HG02885 (cell line): Measurements from ENCODE around the gene ABTB1.
"Not testable (repeated sequence)": the region's sequence is repeated elsewhere in the genome, so short reads cannot be mapped to it uniquely, and the experiment has no call there.

Source experiments
- ATAC-seq: cut with Tn5 transposase; IDR thresholded peaks from one replicate; pipeline ENCODE4 v1.9.1; 2021; ENCODE audit warnings: mild to moderate bottlenecking; ENCODE audit not compliant: unreplicated experiment, poor library complexity

ABTB1 gene

DNA sequence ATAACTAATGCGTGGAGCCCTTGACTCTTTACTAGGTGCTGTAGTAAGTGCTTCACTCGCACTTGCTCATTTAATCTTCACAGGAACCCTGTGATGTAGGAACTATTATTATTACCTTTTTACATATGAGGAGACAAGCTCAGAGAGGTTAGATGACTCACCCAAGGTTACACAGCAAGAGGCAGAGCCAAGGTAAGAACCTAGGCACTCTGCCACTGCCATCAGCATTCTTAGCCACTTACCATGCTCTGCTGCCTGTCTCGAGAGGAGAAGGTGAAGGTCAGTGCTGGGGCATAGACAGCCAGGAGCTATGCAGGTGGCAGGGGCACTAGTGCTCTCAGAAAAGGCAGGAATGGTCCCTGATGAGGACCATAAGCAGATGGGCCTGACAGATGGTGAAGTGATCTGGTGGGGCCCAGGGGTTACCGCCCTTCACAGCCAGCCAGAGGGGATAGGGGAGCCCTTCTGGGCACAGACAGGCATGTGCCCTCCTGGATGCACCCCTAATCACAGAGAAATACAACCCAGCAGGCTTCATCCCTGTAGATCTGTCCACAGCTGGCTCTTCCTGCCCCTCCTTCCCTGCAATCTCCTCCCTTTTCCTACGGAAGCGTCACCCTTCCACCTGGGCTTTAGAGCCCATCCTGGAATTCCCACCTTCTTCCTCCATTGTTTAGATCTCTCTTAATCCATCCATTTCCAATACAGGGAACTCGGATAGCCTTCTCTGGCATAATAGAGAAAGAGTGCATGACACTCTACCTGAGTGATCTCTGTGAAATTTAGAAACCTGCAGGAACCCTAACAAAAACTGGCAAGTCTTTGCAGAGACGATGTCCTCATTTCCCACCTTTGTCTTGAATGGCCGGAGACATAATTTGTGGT, 26.9 kb downstream of the ABTB1 start:
- no peak for ATAC-seq

DNA sequence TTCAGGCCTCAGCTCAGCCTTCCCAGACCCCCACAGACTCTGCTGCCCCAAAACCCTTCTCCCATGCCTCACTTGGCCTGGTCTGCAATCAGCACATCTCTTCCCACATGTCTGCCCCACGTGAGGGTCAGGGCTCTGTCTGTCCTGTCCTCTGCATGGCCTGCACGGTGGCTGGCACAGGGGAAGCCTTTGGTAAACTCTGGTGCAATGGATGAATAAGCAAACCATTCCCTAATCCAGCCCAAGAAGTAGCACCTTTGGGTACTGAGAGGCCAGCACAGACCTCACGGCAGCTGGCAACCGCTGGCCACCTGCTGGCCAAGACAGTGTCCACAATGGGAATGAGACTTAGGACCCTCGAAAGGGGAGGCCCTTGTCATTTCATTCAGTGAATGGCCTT, 27.7 kb downstream of the ABTB1 start:
- ATAC-seq: no peak

DNA sequence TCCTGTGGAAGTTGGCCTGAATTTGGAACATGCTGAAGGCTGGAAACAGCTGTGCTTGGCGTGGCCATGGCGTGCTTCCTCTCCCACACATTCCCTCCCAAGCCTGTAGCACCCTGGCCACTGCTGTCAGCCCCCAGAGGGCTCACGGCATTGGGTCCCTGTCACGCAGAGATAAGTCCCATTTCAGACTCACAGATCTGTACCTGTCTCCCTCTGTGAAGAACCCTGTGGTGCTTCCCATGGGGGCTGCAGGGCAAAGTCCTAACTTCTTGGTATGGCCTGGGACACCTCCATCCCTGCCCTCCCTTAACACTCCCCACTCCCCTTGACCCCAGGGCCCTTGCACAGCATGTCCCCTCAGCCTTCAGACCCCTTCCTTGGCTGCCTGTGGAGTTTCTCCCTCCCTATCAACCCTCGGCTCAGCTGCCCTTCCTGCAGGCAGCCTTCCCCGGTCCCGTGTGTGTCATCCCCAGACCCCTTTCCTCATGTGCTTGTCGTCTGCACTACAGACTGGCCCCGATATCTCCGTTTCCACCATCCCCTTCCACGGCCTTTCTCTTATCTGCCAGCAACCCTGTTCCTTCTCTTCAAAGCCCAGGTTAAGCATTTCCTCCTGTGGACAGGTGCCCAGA, 28.6 kb downstream of the ABTB1 start:
- no peak for ATAC-seq

DNA sequence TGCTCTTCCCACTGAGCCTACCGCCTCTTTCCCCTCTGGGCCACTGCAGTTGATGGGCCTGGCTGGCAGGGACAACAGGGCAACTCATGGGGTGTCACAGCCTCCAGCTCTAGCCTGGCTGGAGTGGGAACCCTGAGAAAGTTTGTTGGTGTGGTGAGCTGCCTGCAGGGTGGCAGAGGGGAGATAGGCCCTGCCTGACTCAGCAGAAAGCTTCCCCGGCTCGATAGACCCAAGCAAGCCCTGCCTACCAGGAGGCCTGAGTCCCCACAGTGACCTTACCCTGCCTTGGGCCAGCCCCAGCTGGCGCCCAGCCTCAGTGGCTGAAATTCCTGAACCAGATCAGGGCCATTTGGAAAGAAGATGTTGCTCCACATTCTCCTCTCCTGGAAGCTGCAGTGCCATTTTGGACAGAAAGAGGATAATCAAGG, 29.4 kb downstream of the ABTB1 start:
- no peak for ATAC-seq

DNA sequence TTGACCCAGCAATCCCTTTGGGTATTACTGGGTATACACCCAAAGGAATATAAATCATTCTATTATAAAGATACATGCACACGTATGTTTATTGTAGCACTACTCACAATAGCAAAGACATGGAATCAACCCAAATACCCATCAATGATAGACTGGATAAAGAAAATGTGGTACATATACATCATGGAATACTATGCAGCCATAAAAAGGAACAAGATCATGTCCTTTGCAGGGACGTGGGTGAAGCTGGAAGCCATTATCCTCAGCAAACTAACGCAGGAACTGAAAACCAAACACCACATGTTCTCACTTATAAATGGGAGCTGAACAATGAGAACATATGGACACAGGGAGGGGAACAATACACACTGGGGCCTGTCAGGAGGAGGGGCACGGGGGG, 32.1 kb downstream of the ABTB1 start:
- ATAC-seq: not testable (repeated sequence)

DNA sequence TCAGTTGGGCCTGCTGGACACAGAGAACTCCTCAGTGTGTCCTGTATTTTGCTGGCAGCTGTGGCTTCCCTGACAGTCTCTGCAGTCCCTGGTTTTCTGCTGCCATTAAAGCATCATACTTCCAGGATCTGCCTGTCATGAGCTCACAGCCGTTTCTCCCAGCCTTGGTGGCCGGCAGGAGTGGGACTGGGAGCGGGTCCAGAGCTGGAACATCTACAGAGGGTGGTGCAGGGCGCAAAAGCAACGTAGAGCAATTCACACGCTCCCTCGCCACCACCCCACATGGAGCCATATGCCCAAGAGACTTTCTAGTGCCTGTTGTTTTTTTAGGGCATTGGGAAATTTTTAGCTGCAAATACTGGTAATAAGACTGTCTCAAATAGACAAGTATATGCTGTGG, 33.6 kb downstream of the ABTB1 start:
- ATAC-seq: no peak

DNA sequence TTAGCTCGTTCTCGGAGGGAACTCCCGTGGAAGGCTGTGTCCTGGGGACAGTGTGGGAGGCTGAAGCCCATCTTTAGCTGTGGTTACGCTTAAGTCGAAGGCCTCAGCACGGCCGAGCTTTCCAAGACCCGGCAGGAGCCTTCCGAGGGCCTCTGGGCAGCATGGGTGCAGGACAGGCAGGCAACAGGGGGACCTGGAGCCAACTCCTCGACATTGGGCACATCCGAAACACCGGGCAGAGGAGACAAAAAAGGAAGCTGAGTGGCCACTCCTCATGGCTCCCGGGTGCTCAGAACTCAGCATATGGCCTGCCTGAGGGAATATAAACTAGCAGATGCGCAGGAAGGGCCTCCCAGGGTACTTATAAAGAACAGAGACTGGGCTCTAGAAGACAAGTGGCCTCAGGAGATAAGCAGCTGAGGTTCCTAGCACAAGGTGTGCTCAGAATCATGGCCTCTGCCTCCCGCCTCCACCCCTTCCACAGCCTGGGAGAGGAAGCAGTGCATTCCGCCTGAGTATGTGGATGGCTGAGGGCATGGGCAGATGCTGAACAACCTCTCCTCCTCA, 34.1 kb downstream of the ABTB1 start:
- ATAC-seq: no peak

DNA sequence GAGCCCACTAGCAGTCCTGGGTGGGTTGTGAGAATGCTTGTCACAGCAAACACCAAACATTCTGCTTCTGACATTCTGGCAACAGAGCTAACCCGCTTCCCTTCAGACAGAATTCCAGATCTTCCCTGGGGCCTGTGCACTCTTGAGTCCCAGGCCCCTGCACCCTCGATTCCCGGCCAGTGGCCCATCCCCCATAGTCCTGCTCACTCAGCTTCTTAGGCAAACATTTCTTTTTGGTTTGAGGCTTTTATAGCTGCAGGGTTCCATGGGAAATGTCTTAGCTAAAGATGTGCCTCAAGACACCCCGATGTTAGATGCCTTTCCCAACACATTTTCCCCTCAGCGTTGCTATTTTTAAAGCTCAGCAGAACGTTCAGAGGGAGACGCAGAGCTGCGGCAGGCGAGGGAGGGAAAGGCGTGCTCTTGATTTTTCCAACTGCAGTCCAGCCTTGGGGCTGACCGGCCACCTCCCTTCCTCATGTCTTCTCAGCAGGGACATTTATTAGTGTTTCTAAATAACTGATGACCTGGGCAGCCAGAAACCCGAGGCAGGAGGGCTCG, 35.2 kb downstream of the ABTB1 start:
- no peak for ATAC-seq

DNA sequence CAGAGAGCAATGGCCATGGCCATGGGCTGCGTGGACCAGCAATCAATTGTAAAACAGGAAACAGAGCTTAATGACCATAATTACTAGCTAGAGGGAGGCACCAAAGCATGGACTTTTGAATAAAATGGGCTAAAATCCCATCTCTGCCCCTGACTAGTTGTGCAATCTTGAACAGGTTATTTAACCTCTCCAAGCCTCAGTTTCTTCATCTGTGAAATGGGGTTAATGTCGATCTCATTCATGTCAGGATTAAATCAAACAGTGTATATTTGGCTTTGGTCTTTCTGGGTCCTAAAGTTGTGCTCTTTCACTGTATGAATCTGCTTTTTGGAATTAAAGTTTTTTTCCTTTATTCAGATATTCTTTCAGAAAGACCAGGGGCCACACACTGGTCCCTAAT, 36.1 kb downstream of the ABTB1 start:
- ATAC-seq: no peak

DNA sequence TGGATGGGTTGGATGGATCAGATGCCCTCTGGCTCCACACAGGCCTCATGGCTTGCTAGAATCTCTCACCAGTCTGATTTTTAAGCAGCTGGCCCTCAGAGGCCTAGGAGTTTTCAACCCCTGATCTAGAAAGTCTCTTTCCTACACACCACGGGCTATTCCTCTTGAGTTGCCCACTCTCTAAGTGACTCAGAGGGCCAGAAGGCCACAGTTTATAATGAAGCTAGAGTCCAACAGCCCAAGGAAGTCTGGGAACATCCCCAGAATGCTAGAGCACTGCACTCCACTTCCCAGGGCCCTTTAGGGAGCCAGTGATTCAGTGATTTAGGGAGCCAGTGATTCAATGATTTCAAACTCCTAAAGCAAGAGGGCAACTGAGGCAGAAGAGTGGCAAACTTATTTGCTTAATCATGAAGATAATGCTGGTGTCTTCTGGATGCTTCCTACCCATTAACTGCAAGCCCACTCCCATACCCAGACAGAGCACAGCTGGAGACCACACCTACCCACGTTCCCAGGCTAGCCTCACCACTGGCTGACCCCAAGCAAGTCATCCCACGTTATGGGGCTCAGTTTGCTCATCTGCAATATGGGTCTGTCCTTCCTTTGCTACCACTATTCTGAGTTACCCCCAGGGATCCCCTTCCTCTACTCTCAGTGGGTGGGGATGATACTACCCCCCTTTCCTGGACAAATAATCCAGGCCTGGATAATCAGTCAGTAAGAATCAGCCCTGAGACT, 36.7 kb downstream of the ABTB1 start:
- ATAC-seq: no peak

DNA sequence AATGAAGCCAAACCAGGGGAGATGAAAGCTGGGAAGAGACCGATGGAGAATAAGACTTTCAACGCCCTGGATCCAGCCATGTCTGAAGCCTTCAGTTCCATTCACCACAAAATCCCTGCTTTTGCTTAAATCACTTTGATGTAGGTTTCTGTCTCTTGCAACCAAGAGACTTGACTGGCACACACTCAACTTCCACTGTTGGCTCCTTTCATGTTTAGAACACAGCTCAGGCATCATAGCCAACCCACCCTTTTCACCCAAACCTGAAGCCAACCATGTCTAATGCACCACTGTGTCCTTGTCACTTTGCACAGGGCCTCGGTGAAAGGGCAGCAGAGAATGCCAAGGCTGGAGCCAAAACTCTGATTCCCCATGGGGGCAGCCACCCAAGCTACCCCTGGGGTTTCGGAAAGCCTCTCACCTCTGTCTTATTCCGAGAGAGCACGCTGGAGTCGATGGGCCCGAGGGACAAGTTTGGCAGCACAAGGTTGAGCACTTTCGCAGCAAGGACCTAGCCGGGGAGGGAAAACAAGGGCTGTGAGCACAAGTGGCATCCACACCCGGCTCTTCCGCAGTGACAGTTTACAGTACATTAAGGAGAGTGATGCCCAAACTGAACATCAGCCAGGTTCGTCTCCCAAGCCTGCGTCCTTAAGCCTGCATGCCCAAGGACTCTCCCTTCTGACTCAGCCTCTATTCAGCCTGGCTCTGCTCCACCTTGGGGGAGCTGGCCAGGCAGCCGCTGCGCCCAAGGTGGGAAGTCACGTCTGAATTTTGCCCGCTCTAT, 37.6 kb downstream of the ABTB1 start:
- no peak for ATAC-seq

DNA sequence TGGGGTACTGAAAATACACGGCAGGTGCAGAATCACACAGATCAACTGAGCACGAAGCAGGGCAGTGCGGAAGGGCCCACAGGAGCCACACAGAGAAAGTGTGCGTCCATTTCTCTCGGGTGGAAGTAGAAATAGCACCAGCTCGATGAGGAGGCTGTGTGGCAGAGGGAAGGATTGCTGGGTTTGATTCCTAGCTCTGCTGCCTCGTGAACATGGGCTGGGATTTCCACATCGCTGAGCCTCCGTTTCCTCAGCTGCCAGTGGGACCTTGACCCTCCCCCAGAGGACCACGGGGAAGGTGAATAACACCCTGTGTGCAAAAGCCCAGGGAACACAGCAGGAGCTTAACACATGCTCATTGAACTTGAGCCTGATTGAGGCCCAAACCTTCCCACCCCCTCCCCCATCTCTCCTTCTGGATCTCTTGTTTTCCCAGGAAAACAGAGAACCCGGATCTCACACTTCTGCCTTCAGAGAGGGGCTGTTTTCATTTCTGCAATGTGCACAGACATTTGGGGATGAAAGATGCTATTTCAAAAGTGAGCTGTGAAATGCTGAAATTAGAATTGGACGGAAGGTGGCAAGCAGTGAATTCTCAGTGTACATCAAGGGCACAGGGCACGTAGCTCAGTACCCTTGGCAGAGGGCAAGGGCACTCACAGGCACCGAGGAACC, 38.4 kb downstream of the ABTB1 start:
- no peak for ATAC-seq

DNA sequence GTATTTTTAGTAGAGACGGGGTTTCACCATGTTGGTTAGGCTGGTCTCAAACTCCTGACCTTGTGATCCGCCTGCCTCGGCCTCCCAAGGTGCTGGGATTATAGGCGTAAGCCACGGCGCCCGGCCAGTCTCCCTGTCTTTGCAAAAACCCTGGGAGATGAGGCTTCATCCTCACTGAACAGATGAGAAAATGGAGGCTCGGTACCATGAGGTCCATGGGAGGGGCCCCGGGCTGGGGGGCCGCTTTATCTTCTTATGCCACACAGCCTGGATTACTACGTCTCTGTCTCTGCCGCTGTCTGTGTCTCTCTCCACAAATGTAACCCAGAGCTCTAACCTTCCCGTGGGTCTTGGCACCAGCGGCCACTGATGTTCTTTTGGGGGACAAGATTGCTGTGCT, 39.1 kb downstream of the ABTB1 start:
- ATAC-seq: no peak

DNA sequence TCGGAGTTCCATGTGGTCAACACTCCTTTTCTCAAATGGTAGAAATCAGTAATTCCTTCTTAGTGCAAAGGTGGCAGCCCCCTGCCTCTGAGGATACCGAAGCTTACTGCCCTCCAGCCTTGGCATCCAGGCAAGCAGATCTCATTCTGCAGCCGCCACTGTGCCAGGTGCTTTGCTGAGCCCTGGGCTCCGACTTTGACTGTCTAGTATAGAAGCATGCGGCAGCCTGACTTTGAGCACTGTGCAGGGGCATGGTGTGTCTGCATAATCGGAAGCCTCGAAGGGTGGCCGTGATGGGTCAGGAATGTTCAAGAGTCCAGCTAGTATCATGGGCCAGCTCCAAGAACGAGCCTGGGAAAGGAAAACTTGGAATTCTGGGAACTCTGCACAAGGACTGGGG, 39.7 kb downstream of the ABTB1 start:
- ATAC-seq: no peak

DNA sequence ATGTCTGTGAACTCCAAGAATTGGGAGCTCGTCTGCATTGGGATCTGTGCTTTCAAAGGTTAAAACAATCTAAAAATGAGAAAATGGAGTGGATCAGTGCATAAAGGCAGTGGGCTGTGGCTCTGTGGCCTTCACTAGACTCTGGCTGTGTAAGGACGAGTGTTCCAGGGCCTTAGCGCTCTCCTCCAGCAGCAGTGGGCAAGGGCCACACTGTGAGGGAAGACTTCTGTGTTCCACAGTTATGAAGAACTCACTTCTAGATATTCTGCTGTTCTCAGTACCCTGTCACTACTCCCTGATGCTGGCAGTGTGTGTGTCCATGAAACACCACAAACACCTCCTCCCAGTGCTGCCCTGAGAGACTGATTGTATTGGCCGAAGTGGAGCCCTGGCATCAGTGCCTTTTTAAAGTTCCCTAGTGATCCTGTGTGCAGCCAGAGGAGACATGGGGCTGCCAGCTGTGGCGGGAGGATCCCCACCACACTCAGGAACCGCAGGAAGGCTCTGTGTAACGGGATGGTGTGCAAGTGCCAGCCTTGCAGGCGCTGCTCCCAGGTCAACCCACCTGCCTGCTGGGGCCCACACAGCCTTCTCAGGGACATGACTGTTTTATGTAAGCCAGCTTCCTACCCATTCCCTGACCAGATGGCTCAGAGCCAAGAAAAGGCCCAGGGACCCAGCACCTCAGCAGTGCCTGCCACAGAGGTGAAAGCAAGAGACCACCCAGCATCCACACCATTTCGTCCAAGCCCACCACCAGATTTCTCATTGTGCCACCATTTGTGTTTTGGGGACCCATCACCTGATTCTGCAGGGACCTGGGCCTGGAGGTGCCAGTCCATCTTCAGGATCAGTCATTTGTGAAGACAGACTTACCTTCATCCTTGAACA, 40.4 kb downstream of the ABTB1 start:
- no peak for ATAC-seq

DNA sequence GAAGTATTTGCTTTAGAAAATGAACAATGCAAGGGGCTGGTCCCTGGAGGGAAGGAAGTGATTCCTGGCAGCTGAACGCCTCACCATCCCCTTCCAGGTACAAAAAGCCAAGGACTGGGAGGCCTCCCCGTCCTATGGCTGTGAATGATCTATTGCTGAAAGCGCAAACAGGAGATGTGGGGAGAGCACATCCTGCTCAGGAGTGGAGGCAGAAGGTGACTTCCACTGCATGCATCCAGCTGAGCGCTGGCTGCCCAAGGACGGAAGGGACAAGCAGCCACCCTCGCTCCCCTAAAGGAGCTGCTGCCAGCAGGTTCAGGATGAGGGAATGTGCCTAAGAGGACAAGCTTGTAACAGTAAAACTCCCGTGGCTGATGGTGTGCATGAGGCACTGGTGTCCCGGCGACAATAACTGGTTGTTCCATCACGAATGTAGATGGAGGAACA, 41.4 kb downstream of the ABTB1 start:
- no peak for ATAC-seq

DNA sequence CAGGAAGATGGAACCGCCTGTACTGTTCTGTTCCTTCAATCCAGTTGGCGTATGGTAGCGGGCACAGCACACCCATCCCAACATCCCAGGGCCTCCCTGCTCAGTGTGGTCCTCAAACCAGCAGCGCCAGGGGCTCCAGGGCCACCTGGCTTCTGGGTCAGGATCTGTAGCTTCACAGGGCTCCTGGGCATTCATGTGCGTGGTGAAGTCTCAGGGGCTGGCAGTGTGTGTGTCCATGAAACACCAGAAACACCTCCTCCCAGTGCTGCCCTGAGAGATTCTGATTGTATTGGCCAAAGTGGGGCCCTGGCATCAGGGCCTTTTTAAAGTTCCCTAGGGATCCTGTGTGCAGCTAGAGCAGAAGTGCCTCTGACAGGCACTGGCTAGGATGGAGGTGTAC, 42.1 kb downstream of the ABTB1 start:
- no peak for ATAC-seq

DNA sequence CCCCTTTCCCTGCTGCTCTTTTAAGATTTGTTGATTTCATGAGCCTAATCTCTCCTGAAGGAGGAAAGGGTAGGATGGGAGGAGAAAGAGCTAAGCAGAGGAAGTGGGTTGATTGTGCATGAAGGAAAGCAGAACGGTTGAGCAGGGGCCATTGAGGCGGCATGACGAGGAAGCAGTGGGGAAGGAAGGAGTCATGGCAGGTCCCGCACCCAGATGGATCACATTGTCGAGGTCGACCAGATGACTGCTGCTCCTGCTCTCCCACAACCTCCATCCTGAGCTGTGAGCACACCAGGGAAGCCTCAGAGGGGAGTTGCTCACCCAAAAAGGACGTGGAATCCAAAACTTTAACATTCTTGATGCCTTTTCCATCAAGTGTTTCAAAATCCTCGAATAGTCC, 42.8 kb downstream of the ABTB1 start:
- no peak for ATAC-seq
